HepG2 (cell line): ENCODE data around the gene LYPD3. TPM values are rescaled to one million over a fixed set of nuclear protein-coding genes. Genes with fewer than 3 reads are reported as not detected.

ENCODE experiments used
- CERS6 ChIP-seq: sonication (generic); formaldehyde crosslinking; IDR thresholded peaks from 2 replicates; pipeline ENCODE4 v1.5.0; 2020; ENCODE audit warnings: missing genetic modification reagents
- CTCF ChIP-seq: sonication (generic); formaldehyde crosslinking; IDR thresholded peaks from 2 replicates; pipeline ENCODE4 v1.5.0; 2020; ENCODE audit warnings: mild to moderate bottlenecking, missing genetic modification reagents, moderate library complexity
- FOSL2 ChIP-seq: sonication (generic); formaldehyde crosslinking; IDR thresholded peaks from 2 replicates; pipeline ENCODE4 v1.4.0; 2020; ENCODE audit warnings: missing genetic modification reagents
- GATAD1 ChIP-seq: IDR thresholded peaks from 2 replicates; pipeline ENCODE4 v1.6.1; 2016; ENCODE audit warnings: missing genetic modification reagents, missing compliant biosample characterization
- KAT8 ChIP-seq: IDR thresholded peaks from 2 replicates; pipeline ENCODE4 v1.6.1; 2016; ENCODE audit warnings: missing genetic modification reagents, missing compliant biosample characterization
- POGZ ChIP-seq: sonication (generic); formaldehyde crosslinking; IDR thresholded peaks from 2 replicates; pipeline ENCODE4 v1.4.0; 2020; ENCODE audit warnings: mild to moderate bottlenecking, missing genetic modification reagents
- SALL1 ChIP-seq: sonication (generic); formaldehyde crosslinking; IDR thresholded peaks from 2 replicates; pipeline ENCODE4 v1.8.0; 2022; ENCODE audit warnings: mild to moderate bottlenecking, missing genetic modification reagents
- SAP130 ChIP-seq: IDR thresholded peaks from 2 replicates; pipeline ENCODE4 v1.6.1; 2016; ENCODE audit warnings: low read depth
- SOX6 ChIP-seq, 2 experiments: fragments of 450-650 bp in 1 of 2; sonication (generic) in 1 of 2; formaldehyde crosslinking in 1 of 2; IDR thresholded peaks; 2 replicates each; pipeline versions ENCODE4 v1.4.0 to v1.6.1; 2017 to 2020; ENCODE audit warnings: antibody characterized with exemption in 1 of 2, mild to moderate bottlenecking in 1 of 2, missing genetic modification reagents in 1 of 2
- STAG1 ChIP-seq: sonication (generic); formaldehyde crosslinking; IDR thresholded peaks from 2 replicates; pipeline ENCODE4 v1.4.0; 2020; ENCODE audit warnings: missing genetic modification reagents
- THAP9 ChIP-seq: sonication (generic); formaldehyde crosslinking; IDR thresholded peaks from 2 replicates; pipeline ENCODE4; 2020; ENCODE audit warnings: missing genetic modification reagents, mild to moderate bottlenecking, borderline replicate concordance
- ZFP90 ChIP-seq: sonication (generic); formaldehyde crosslinking; IDR thresholded peaks from 2 replicates; pipeline ENCODE4 v1.8.0; 2022; ENCODE audit warnings: missing genetic modification reagents, mild to moderate bottlenecking, inconsistent platforms, borderline replicate concordance
- ZNF275 ChIP-seq: sonication (generic); formaldehyde crosslinking; IDR thresholded peaks from 2 replicates; pipeline ENCODE4 v1.8.0; 2022; ENCODE audit warnings: missing genetic modification reagents, mild to moderate bottlenecking, inconsistent platforms, borderline replicate concordance
- ZNF276 ChIP-seq: sonication (generic); formaldehyde crosslinking; IDR thresholded peaks from 2 replicates; pipeline ENCODE4 v1.4.0; 2020; ENCODE audit warnings: mild to moderate bottlenecking, low read depth, missing genetic modification reagents
- ZNF432 ChIP-seq: sonication (generic); formaldehyde crosslinking; IDR thresholded peaks from 2 replicates; pipeline ENCODE4 v1.5.0; 2020; ENCODE audit warnings: missing genetic modification reagents, mild to moderate bottlenecking, borderline replicate concordance
- ZNF597 ChIP-seq: sonication (generic); formaldehyde crosslinking; IDR thresholded peaks from 2 replicates; pipeline ENCODE4 v1.5.0; 2020; ENCODE audit warnings: missing genetic modification reagents
- ZNF619 ChIP-seq: sonication (generic); formaldehyde crosslinking; IDR thresholded peaks from 2 replicates; pipeline ENCODE4 v1.4.0; 2020; ENCODE audit warnings: mild to moderate bottlenecking, missing genetic modification reagents
- ZNF652 ChIP-seq: IDR thresholded peaks from 2 replicates; pipeline ENCODE4 v1.6.1; 2016; ENCODE audit warnings: low read depth, borderline replicate concordance
- polyA plus RNA-seq, 8 experiments: library from polyadenylated mRNA; depleted of rRNA in 3 of 8; stranded (reverse) in 7 of 8; unstranded in 1 of 8; fragments of >200 nt; fragmentation: Illumina TruSeq in 4 of 8; extraction: Trizol in 4 of 8; gene quantifications; 2 replicates each; pipeline versions ENCODE4 v1.2.1 to v1.2.3, GENCODE V29; 2011 to 2016; ENCODE audit warnings: low read depth in 4 of 8, missing spikeins in 1 of 8, mixed read lengths in 1 of 8; ENCODE audit not compliant: insufficient read depth in 1 of 8
- total RNA-seq, 5 experiments: library from RNA; depleted of rRNA; stranded (reverse); fragments of >200 nt; fragmentation: Illumina TruSeq; extraction: Trizol; gene quantifications; 2 replicates each; pipeline ENCODE4 v1.2.3, GENCODE V29; 2016; ENCODE audit warnings: low read depth in 1 of 5

Gene LYPD3
- total and polyA plus RNA-seq, 2 of the 13 experiments (the other 11 are each of a cell fraction or from before 2014, with no cell fraction given), result 0.51 to 1.5 TPM

GRCh38 chr19:43446746-43447489 lies 18.5 kb downstream of the LYPD3 start (continued):
- TF ChIP-seq CTCF (CRISPR knock-in tag) (peak; percentile 95), POGZ (CRISPR knock-in tag) (no peak), ZNF619 (CRISPR knock-in tag) (peak; percentile 63; the same call in 1 of the 2 replicates), STAG1 (CRISPR knock-in tag) (peak; percentile 98), ZNF432 (CRISPR knock-in tag) (no peak), THAP9 (0 out of 2 replicates have a peak, but pooled peaks have one; percentile 17), CERS6 (CRISPR knock-in tag) (no peak), SOX6 (IDR thresholded peaks at IDR 0.05) (no peak), SOX6 (CRISPR knock-in tag; IDR thresholded peaks at IDR 0.05) (0 out of 2 replicates have a peak, but pooled peaks have one; percentile 13), ZNF276 (no peak), ZNF597 (CRISPR knock-in tag) (no peak), SAP130 (CRISPR knock-in tag) (0 out of 2 replicates have a peak, but pooled peaks have one; percentile 16), SALL1 (CRISPR knock-in tag) (0 out of 2 replicates have a peak, but pooled peaks have one; percentile 31), GATAD1 (CRISPR knock-in tag) (no peak), ZFP90 (CRISPR knock-in tag) (0 out of 2 replicates have a peak, but pooled peaks have one; percentile 33), FOSL2 (0 out of 2 replicates have a peak, but pooled peaks have one; percentile 13), ZNF652 (CRISPR knock-in tag) (peak; percentile 84), ZNF275 (CRISPR knock-in tag) (0 out of 2 replicates have a peak, but pooled peaks have one; percentile 27), KAT8 (no peak)
